IMR-90 (cell line): ENCODE results near the gene SOD2. TPM values are rescaled to one million over a fixed set of nuclear protein-coding genes. Genes with fewer than 3 reads are reported as not detected.
A peak's percentile ranks its signal among the peaks of the same experiment; 100 is the strongest.

Experiments used
- ATAC-seq: fragments of 200-7000 bp; cut with Tn5 transposase; 2 replicates; pipeline ENCODE4 v1.9.1; 2020; ENCODE audit warnings: low read depth, mild to moderate bottlenecking, moderate library complexity
- BruUV-seq: library from RNA; stranded (reverse); fragments of 400-500 nt; replicated peaks from 2 replicates; lab custom pipeline; 2021; lab: Mats Ljungman, UMichigan
- CTCF ChIA-PET: fragments of 300-600 bp; formaldehyde crosslinking; extraction: SDS; loops from one replicate; lab custom pipeline; 2021; ENCODE audit warnings: antibody characterized with exemption; lab: Yijun Ruan, JAX
- POLR2A ChIA-PET: fragments of 300-600 bp; sonication (Branson Sonifier 250); formaldehyde crosslinking; loops from one replicate; lab custom pipeline; 2022; ENCODE audit warnings: antibody characterized with exemption; ENCODE audit not compliant: unreplicated experiment; lab: Charles Lee
- DNase-seq: peaks from one replicate; pipeline ENCODE4 v3.0.0; 2013
- H2AFZ ChIP-seq: replicated peaks from 2 replicates; pipeline ENCODE3; 2013; ENCODE audit warnings: low read length, mild to moderate bottlenecking; ENCODE audit not compliant: poor library complexity
- H2AK5ac ChIP-seq: 2 replicates; pipeline ENCODE4 v1.6.1; 2013; ENCODE audit warnings: low read depth, low read length, inconsistent platforms
- H2AK9ac ChIP-seq: replicated peaks from 2 replicates; pipeline ENCODE3; 2013; ENCODE audit warnings: mild to moderate bottlenecking, low read depth, low read length, moderate library complexity; ENCODE audit not compliant: poor library complexity
- H2BK120ac ChIP-seq: 2 replicates; pipeline ENCODE4 v1.6.1; 2013; ENCODE audit warnings: low read depth, low read length, inconsistent platforms
- H2BK15ac ChIP-seq: 3 replicates; pipeline ENCODE4 v1.6.1; 2013; ENCODE audit warnings: low read depth, low read length, inconsistent platforms
- H2BK20ac ChIP-seq: 2 replicates; pipeline ENCODE4 v1.6.1; 2013; ENCODE audit warnings: low read depth, mild to moderate bottlenecking, inconsistent platforms, low read length, moderate library complexity
- H2BK5ac ChIP-seq: 2 replicates; pipeline ENCODE4 v1.6.1; 2013; ENCODE audit warnings: mild to moderate bottlenecking, low read depth, low read length, inconsistent platforms; ENCODE audit not compliant: poor library complexity, severe bottlenecking
- H3K14ac ChIP-seq: replicated peaks from 2 replicates; pipeline ENCODE4 v1.6.1; 2013; ENCODE audit warnings: low read depth, low read length, inconsistent platforms
- H3K18ac ChIP-seq: 2 replicates; pipeline ENCODE4 v1.6.1; 2013; ENCODE audit warnings: low read depth, low read length, control low read depth
- H3K23ac ChIP-seq: 2 replicates; pipeline ENCODE4 v1.6.1; 2013; ENCODE audit warnings: low read depth, low read length, inconsistent platforms
- H3K27ac ChIP-seq: 2 replicates; pipeline ENCODE4 v1.5.1; 2013; ENCODE audit warnings: mild to moderate bottlenecking, control low read depth, low read length; ENCODE audit not compliant: insufficient read depth
- H3K27me3 ChIP-seq: 2 replicates; pipeline ENCODE4 v1.6.1; 2013; ENCODE audit warnings: low read length; ENCODE audit not compliant: control insufficient read depth, insufficient read depth
- H3K36me3 ChIP-seq: 2 replicates; pipeline ENCODE4 v1.6.1; 2013; ENCODE audit warnings: low read length, mixed read lengths; ENCODE audit not compliant: control insufficient read depth, insufficient read depth
- H3K4ac ChIP-seq: 2 replicates; pipeline ENCODE4 v1.6.1; 2013; ENCODE audit warnings: low read depth, low read length, inconsistent platforms
- H3K4me1 ChIP-seq: 2 replicates; pipeline ENCODE4 v1.6.1; 2013; ENCODE audit warnings: low read length, mixed read lengths; ENCODE audit not compliant: control insufficient read depth, insufficient read depth
- H3K4me2 ChIP-seq: 2 replicates; pipeline ENCODE4 v1.6.1; 2013; ENCODE audit warnings: low read depth, mild to moderate bottlenecking, control low read depth, low read length, moderate library complexity
- H3K4me3 ChIP-seq: 2 replicates; pipeline ENCODE4 v1.5.1; 2013; ENCODE audit warnings: low read depth, mild to moderate bottlenecking, control low read depth, low read length, moderate library complexity; ENCODE audit not compliant: insufficient read depth
- H3K56ac ChIP-seq: 2 replicates; pipeline ENCODE4 v1.6.1; 2013; ENCODE audit warnings: low read length, inconsistent platforms; ENCODE audit not compliant: insufficient read depth; ENCODE audit errors: extremely low read depth
- H3K79me1 ChIP-seq, 2 experiments: 2 replicates each; pipeline ENCODE4 v1.6.1; 2013; ENCODE audit warnings: low read length in 2 of 2, inconsistent platforms in 1 of 2, low read depth in 1 of 2
- H3K9ac ChIP-seq: 2 replicates; pipeline ENCODE4 v1.6.1; 2013; ENCODE audit warnings: low read depth, low read length, control low read depth
- H3K9me1 ChIP-seq: 2 replicates; pipeline ENCODE4 v1.6.1; 2013; ENCODE audit warnings: low read length, inconsistent platforms; ENCODE audit not compliant: insufficient read depth
- H3K9me3 ChIP-seq: 2 replicates; pipeline ENCODE4 v1.6.1; 2013; ENCODE audit warnings: low read length; ENCODE audit not compliant: control insufficient read depth, insufficient read depth
- H4K20me1 ChIP-seq: 2 replicates; pipeline ENCODE4 v1.6.1; 2013; ENCODE audit warnings: low read length, inconsistent platforms; ENCODE audit not compliant: insufficient read depth
- H4K5ac ChIP-seq: 2 replicates; pipeline ENCODE4 v1.6.1; 2013; ENCODE audit warnings: mild to moderate bottlenecking, low read depth, low read length, control low read depth
- H4K8ac ChIP-seq, 2 experiments: 2 replicates each; pipeline ENCODE4 v1.6.1; 2013; ENCODE audit warnings: low read depth in 2 of 2, low read length in 2 of 2, control low read depth in 1 of 2, inconsistent platforms in 1 of 2
- H4K91ac ChIP-seq: 2 replicates; pipeline ENCODE4 v1.6.1; 2013; ENCODE audit warnings: low read depth, low read length, inconsistent platforms; ENCODE audit not compliant: insufficient read depth
- BHLHE40 ChIP-seq: fragments of 150-350 bp; IDR thresholded peaks from 2 replicates; pipeline ENCODE4 v1.6.1; 2016; ENCODE audit warnings: mild to moderate bottlenecking, low read depth, low read length
- CEBPB ChIP-seq: IDR thresholded peaks from 2 replicates; pipeline ENCODE4 v1.6.1; 2012; ENCODE audit warnings: low read depth, low read length, improper control_type of control experiment
- CHD1 ChIP-seq: IDR thresholded peaks from 2 replicates; pipeline ENCODE4 v1.6.1; 2012; ENCODE audit warnings: low read depth, low read length, improper control_type of control experiment
- FOS ChIP-seq: fragments of 150-350 bp; IDR thresholded peaks from 2 replicates; pipeline ENCODE4 v1.6.1; 2016; ENCODE audit warnings: low read depth, low read length
- MAFK ChIP-seq: IDR thresholded peaks from 2 replicates; pipeline ENCODE4 v1.6.1; 2012; ENCODE audit warnings: low read depth, low read length, improper control_type of control experiment
- MAZ ChIP-seq: IDR thresholded peaks from 2 replicates; pipeline ENCODE4 v1.6.1; 2012; ENCODE audit warnings: low read depth, mild to moderate bottlenecking, low read length, improper control_type of control experiment, moderate library complexity, borderline replicate concordance
- MXI1 ChIP-seq: IDR thresholded peaks from 2 replicates; pipeline ENCODE4 v1.6.1; 2012; ENCODE audit warnings: low read depth, mild to moderate bottlenecking, low read length, moderate library complexity, borderline replicate concordance
- NFE2L2 ChIP-seq: fragments of 150-350 bp; IDR thresholded peaks from 2 replicates; pipeline ENCODE4 v1.6.1; 2016; ENCODE audit warnings: low read depth, mild to moderate bottlenecking, low read length
- POLR2A ChIP-seq: IDR thresholded peaks from 2 replicates; pipeline ENCODE4 v1.6.1; 2012; ENCODE audit warnings: mild to moderate bottlenecking, low read depth, low read length
- RAD21 ChIP-seq: IDR thresholded peaks from 2 replicates; pipeline ENCODE4 v1.6.1; 2012; ENCODE audit warnings: low read length, improper control_type of control experiment
- RCOR1 ChIP-seq: IDR thresholded peaks from 2 replicates; pipeline ENCODE4 v1.6.1; 2012; ENCODE audit warnings: mild to moderate bottlenecking, low read length, improper control_type of control experiment; ENCODE audit not compliant: insufficient replicate concordance
- RFX5 ChIP-seq: IDR thresholded peaks from 2 replicates; pipeline ENCODE4 v1.8.0; 2012; ENCODE audit warnings: low read depth, mild to moderate bottlenecking, low read length, moderate library complexity
- SMC3 ChIP-seq: fragments of 150-350 bp; IDR thresholded peaks from 2 replicates; pipeline ENCODE4 v1.6.1; 2016; ENCODE audit warnings: low read depth, mild to moderate bottlenecking, antibody characterized with exemption, low read length, moderate library complexity
- WGBS, 2 experiments: methylation state at CpG; one replicate each; pipeline versions ENCODE4 v1.1.5 to v1.1.7; 2013; ENCODE audit warnings: missing lambda C conversion rate in 2 of 2; ENCODE audit not compliant: insufficient read length in 1 of 2; ENCODE audit errors: extremely low coverage in 2 of 2; 5-methylcytosine and 5-hydroxymethylcytosine counted together
- dilution Hi-C: fragments of 300-500 bp; cut with HindIII; formaldehyde crosslinking; loops from one replicate; pipeline ENCODE4 v1.14.3; 2018; ENCODE audit warnings: low sequenced_read_pairs; ENCODE audit not compliant: unreplicated experiment
- in situ Hi-C: fragments of 300-500 bp; cut with MboI; formaldehyde crosslinking; loops from 3 replicates; pipeline ENCODE4 v1.14.3; 2019; ENCODE audit warnings: low sequenced_read_pairs, inconsistent platforms, mixed read lengths
- intact Hi-C: fragments of 100-400 bp; cut with micrococcal nuclease; formaldehyde crosslinking; loops from 2 replicates; pipeline ENCODE4 v1.10.0; 2022
- polyA plus RNA-seq, 3 experiments: library from polyadenylated mRNA; depleted of rRNA; stranded (reverse); fragments of >200 nt; gene quantifications; 2 replicates each; pipeline ENCODE4 v1.2.3, GENCODE V29; 2012; ENCODE audit warnings: low replicate concordance in 1 of 3
- total RNA-seq: library from RNA; depleted of rRNA; stranded (reverse); fragments of >200 nt; gene quantifications from 2 replicates; pipeline ENCODE4 v1.2.3, GENCODE V29; 2012
- TF ChIP-seq, protein P1 (sequence below): conservative IDR thresholded peaks from 2 replicates; pipeline ENCODE4 v1.5.1; 2012; ENCODE audit warnings: mild to moderate bottlenecking, low read depth, low read length, improper control_type of control experiment
- TF ChIP-seq, protein P2 (sequence below): fragments of 150-350 bp; IDR thresholded peaks from 2 replicates; pipeline ENCODE4 v1.6.1; 2016; ENCODE audit warnings: low read depth, mild to moderate bottlenecking, low read length, moderate library complexity, borderline replicate concordance
- TF ChIP-seq, protein P3 (sequence below): fragments of 150-350 bp; IDR thresholded peaks from 2 replicates; pipeline ENCODE4 v1.6.1; 2017; ENCODE audit warnings: mild to moderate bottlenecking, antibody characterized with exemption, low read length, low read depth

SOD2 gene
- total and polyA plus RNA-seq, 2 of the 4 experiments (the other 2 are of a cell fraction): 173 to 243 TPM

DNA sequence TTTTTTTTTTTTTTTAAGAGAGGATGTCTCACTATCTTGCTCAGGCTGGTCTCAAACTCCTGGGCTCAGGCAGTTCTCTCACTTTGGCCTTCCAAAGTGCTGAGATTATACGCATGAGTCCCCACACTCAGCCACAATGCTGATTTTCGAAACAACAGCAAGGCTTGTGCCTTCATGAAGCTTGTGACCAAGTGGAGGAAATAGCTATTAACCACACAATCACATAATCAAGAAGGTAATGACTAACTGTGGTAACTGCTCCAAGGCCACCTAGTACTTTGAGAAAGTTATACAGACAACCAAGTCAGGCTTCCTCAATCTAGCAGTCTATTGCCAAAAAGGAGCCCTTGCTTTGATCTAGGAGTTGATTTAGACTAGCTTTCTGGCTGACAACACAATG, 46.3 kb downstream of the SOD2 start:
- no peaks in the 10 kb centered on the region for H3K9me1 ChIP-seq
- ATAC-seq (no peak), DNase-seq (peak; percentile 55)
- no peak overlapping the region for H3K56ac ChIP-seq
- BruUV-seq: no TSS peak
- H3K27ac ChIP-seq: no peak overlapping the region
- dilution Hi-C loops: no loop called here
- H3K18ac ChIP-seq: no peak overlapping the region
- H3K79me1 ChIP-seq: no peaks in the 10 kb centered on the region
- POLR2A ChIA-PET: no interaction called here
- H4K8ac ChIP-seq: no peak overlapping the region
- H3K4me2 ChIP-seq: no peak overlapping the region
- H2BK20ac ChIP-seq: no peak overlapping the region
- in situ Hi-C loops: no loop called here
- H2BK5ac ChIP-seq: no peak overlapping the region
- H3K4ac ChIP-seq: no peak overlapping the region
- H4K5ac ChIP-seq: no peak overlapping the region
- H3K23ac ChIP-seq: no peak overlapping the region
- H4K20me1 ChIP-seq: no peaks in the 10 kb centered on the region
- no peak overlapping the region for H3K14ac ChIP-seq
- no peak overlapping the region for H2AK9ac ChIP-seq
- no peaks in the 10 kb centered on the region for H3K27me3 ChIP-seq
- CTCF ChIA-PET: no interaction called here
- H2BK120ac ChIP-seq: no peak overlapping the region
- no peak overlapping the region for H2BK15ac ChIP-seq
- no peak overlapping the region for H3K4me3 ChIP-seq
- intact Hi-C loops: no loop called here
- no peak overlapping the region for H3K9ac ChIP-seq
- no peak overlapping the region for H4K91ac ChIP-seq
- H3K9me3 ChIP-seq: no peaks in the 10 kb centered on the region
- WGBS, 2 experiments: no CpG with 5 or more reads among the region's 2 CpGs
- H2AK5ac ChIP-seq: no peak overlapping the region
- H3K4me1 ChIP-seq: peaks cover 4% of the 10 kb centered on the region; the same call in 1 of the 2 replicates
- TF ChIP-seq MAFK (no peak), RAD21 (no peak), MAZ (no peak), BHLHE40 (no peak), SMC3 (no peak), CHD1 (no peak), FOS (no peak), MXI1 (no peak), POLR2A (no peak), RCOR1 (no peak), CEBPB (no peak), RFX5 (no peak), NFE2L2 (no peak)
- TF ChIP-seq, protein P1, sequence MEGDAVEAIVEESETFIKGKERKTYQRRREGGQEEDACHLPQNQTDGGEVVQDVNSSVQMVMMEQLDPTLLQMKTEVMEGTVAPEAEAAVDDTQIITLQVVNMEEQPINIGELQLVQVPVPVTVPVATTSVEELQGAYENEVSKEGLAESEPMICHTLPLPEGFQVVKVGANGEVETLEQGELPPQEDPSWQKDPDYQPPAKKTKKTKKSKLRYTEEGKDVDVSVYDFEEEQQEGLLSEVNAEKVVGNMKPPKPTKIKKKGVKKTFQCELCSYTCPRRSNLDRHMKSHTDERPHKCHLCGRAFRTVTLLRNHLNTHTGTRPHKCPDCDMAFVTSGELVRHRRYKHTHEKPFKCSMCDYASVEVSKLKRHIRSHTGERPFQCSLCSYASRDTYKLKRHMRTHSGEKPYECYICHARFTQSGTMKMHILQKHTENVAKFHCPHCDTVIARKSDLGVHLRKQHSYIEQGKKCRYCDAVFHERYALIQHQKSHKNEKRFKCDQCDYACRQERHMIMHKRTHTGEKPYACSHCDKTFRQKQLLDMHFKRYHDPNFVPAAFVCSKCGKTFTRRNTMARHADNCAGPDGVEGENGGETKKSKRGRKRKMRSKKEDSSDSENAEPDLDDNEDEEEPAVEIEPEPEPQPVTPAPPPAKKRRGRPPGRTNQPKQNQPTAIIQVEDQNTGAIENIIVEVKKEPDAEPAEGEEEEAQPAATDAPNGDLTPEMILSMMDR: no peak
- TF ChIP-seq, protein P2, sequence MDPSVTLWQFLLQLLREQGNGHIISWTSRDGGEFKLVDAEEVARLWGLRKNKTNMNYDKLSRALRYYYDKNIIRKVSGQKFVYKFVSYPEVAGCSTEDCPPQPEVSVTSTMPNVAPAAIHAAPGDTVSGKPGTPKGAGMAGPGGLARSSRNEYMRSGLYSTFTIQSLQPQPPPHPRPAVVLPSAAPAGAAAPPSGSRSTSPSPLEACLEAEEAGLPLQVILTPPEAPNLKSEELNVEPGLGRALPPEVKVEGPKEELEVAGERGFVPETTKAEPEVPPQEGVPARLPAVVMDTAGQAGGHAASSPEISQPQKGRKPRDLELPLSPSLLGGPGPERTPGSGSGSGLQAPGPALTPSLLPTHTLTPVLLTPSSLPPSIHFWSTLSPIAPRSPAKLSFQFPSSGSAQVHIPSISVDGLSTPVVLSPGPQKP: no peak
- TF ChIP-seq, protein P3, sequence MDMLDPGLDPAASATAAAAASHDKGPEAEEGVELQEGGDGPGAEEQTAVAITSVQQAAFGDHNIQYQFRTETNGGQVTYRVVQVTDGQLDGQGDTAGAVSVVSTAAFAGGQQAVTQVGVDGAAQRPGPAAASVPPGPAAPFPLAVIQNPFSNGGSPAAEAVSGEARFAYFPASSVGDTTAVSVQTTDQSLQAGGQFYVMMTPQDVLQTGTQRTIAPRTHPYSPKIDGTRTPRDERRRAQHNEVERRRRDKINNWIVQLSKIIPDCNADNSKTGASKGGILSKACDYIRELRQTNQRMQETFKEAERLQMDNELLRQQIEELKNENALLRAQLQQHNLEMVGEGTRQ: no peak
- H3K36me3 ChIP-seq: no peaks in the 10 kb centered on the region
- H2AFZ ChIP-seq: no peak overlapping the region
